Sciatic nerve (tissue), 2 donors: ENCODE data around the gene LRRC7. TPM values are rescaled to one million over a fixed set of nuclear protein-coding genes. Genes with fewer than 3 reads are reported as not detected.
"Not testable (repeated sequence)": the region's sequence is repeated elsewhere in the genome, so short reads cannot be mapped to it uniquely, and the experiment has no call there.

Experiments used
- ATAC-seq: fragments of 200-7000 bp; cut with Tn5 transposase; one replicate; pipeline ENCODE4 v1.9.1; 2020; ENCODE audit warnings: mild to moderate bottlenecking, moderate library complexity
- DNase-seq: peaks from one replicate; pipeline ENCODE4 v3.0.0-alpha.2; 2020; ENCODE audit warnings: low spot score
- intact Hi-C: fragments of 100-400 bp; cut with DNase I; formaldehyde crosslinking; loops from one replicate; pipeline ENCODE4 v1.14.2; 2022
- total RNA-seq: library from RNA; stranded (reverse); fragmentation: NEBNext Ultra II Directional; extraction: Animal tissue kit (Norgen Biotek cat#: 25700); gene quantifications from one replicate; pipeline ENCODE4 v1.2.1, GENCODE V29; 2021
- donor health status: DM: no; HTN: no; CAD: no.
- donor health status: DM: no; HTN: no; CAD: no.

Gene LRRC7
- total RNA-seq, 1 donor from 2014 or later = 42.4 TPM

DNA sequence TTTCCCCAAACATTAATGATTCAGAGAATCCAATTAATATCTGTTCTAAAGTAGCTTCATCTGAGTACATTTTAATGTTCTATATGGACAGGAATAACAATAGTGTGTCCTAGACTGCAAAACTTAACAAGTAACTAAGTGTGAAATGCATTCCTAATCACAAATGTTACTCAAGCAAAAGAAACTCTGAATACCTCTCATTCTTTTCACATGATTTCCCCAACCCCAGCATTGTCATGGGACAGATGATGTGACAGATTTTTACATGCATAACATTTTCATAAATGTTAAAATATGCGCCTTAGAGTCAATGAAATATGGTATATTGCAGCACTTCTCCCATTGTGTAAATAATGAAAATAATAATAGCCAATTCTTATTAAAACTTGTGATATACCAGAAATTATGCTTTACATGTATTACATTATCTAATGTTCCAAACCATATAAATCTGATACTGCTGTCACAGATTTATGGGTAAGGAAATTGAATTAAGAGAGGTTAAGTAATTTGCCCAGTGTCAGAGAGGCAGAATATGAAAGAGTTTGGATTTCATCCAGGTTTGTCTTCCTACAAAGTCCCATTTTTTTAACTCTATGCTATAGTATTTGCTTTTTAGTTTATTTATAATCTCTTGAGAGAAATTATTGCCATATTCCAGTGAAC, 269.4 kb downstream of the LRRC7 start:
- DNase-seq = no peak
- intact Hi-C loops = no loop called here
- no peak for ATAC-seq

DNA sequence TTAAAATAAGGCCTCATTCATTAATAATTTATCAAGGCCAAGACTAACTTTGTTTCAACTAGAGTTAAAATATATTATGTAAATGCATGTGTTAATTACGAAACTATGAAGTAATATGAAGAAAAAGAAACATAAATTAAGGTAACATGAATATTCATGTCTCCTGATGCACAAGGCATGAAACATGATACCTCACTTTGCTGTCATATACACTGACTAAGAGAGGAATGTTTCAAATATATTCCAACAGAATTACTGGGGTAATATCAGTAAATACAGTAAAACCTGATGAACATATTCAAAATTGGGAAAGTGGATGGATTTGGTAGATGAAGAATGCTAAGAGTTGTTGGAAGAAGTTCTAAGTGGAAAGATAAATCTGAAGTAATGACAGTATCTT, 274.6 kb downstream of the LRRC7 start:
- intact Hi-C loops = no loop called here
- ATAC-seq = no peak

DNA sequence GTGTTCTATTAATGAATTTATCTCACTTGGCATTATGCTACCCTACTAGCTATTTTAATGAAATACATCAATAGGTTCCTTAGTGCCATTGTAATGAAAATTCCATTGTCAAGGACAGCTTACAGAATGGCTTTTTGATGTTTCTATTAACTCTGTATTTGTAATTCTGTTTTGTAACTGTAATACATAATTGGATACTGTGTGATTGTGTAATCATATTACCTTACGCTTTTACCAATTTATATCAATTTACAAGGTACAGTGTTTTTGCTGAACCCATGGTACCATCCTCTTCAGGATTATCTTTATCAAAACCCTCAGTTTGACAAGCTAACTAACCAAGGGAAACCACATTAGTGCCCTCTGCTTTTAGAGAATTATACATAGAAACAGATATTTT, 277.9 kb downstream of the LRRC7 start:
- intact Hi-C loops = no loop called here
- DNase-seq (no peak), ATAC-seq (no peak)

More for the DNA sequence above, 274.6 kb downstream of the LRRC7 start:
- DNase-seq = no peak

DNA sequence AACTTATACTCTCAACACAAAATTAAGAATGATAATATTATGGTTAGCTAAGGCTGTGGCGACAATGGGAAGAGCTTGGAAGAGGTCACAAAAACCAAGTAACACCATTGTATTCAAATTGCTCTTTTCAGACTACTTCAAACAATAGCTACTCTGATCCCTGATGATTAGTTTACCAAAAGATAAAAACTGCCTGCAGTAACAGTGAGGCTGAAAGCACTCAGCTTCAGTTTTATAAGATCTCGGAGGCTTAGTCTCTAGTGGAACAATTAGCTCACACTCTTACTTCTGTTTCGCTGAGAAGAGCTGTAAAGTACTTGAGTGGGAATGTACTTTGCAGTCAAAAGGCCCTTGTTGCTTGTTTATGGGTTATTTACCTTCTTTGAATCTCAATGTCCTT, 278.5 kb downstream of the LRRC7 start:
- intact Hi-C loops = no loop called here
- ATAC-seq (no peak), DNase-seq (no peak)

DNA sequence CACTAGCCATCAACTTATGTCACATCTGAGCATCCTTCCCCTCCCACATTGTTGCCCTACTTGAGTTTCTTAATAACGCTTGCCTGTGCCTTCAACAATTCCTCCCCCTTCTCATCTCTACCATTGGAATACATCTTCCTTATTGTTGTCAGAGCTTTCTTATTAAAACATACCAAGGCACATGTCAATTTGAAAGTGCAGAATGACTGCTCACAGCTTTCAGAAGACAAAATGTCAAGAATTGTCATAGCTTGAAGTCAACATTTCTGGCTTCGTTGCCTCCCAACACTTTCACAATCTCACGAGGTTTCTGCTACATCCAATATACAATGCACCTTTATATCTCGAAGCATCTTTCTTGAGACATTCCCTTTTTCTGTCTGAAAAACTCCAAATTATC, 279.9 kb downstream of the LRRC7 start:
- DNase-seq (no peak), ATAC-seq (no peak)
- intact Hi-C loops = no loop called here

DNA sequence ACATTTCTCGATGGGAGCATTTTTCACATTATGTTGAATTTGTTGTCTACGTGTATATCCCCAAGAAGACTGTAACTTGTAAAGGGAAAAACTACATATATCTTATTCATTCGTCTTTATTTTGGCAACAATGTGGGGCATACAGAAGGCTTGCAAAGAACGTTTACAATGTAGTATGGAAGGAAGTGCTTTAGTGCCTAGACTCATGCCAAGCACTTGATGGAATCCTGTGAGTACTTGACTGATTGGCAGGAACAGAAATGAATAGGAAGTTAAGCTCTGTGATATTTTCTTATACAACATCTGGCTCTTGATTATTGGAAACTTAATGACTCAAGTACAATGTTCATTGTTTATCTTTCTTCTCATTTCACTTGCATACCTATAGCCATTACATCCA, 284.4 kb downstream of the LRRC7 start:
- no peak for DNase-seq
- no peak for ATAC-seq
- intact Hi-C loops = no loop called here

DNA sequence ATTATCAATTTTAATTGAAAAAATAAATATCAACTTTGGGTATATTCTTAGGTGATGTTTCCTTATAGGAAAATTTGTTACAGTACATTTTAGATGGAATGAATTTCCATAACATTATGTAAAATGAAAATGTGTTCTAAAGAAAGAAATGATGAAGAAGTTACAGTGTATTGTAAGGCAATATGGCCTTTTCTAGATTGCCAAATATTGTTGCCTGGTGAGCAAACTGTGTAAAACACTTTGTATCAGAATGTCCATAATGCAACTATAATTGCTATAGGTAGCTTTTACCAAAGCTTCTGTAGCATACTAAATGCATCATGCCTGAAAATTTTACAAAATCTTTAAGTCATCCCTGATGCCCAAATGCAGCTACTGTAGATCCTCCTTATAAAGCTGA, 285.0 kb downstream of the LRRC7 start:
- ATAC-seq = no peak
- no peak for DNase-seq
- intact Hi-C loops = no loop called here

DNA sequence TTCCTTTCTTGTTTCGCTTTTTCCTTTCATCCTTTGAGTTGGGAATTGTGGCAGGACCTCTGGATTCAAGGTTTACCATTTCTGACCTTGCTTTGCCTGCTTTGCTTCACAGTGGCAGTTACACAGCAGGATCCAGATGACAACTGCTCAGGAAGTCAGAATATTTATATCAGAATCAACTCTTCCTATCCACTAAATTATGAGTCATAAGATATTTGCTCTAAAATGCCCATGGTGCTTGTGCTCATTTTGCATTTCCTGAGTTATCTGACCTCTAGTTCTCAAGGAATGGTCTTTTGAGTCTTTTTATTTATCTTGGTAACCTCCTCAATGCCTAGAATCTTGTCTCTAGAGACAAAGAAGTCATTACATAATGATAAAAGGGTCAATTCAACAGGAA, 290.8 kb downstream of the LRRC7 start:
- ATAC-seq = no peak
- DNase-seq = no peak
- intact Hi-C loops = no loop called here

DNA sequence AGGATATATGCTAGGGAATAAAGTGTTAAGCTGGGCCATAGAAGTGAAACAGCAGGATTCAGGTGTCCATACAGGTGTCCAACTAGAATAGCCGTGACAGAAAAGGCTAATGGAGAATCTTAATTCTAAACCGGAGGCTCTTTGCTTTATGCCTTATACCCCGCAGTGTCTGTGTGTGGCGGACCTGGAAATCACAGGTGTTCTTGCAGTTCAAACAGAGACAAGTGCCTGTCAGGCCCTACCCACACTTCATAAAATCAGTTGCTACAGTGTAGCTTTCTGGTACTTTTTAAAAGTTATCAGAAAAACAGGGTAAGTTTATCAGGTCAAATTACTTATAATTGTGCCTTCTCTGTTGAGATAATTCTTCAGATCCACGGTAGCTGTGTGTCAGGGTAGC, 293.9 kb downstream of the LRRC7 start:
- no peak for ATAC-seq
- no peak for DNase-seq
- intact Hi-C loops = no loop called here

DNA sequence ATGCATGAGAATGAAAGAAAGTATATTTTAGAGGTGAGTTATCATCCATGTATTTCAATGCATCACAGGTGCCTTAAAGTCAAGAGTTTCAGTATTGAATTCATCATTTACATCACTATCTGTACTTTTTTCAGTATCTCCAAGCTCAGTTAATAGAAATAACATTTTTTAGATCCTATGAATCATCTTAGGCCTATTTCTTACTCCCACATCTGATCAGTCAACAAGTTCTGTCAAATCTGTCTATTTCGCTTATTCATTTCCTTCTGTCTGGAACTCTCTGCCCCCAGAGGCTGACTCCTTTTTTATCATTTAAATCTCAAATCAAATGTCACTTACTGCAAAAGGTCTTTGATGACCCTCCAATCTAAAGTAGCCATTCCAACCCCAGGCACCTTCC, 295.2 kb downstream of the LRRC7 start:
- ATAC-seq (no peak), DNase-seq (no peak)
- intact Hi-C loops = no loop called here

DNA sequence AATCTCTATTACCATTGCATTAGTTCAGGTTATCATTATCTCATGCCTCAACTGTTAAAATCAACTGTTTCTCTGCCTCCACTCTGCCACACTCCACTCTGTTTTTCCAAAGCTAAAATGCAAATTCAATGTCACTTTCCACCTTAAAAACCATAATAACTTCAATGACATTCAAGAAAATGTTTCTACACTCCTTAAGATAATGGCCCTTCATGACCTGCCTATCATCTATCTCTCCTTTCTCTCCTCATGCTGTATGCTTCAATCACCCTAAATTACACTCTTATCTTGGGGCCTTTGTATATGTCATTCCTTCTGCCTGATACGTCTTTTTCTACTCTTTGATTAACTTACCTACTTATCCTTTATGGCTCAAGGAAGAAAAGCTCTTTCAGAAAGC, 296.0 kb downstream of the LRRC7 start:
- no peak for ATAC-seq
- intact Hi-C loops = no loop called here
- no peak for DNase-seq

DNA sequence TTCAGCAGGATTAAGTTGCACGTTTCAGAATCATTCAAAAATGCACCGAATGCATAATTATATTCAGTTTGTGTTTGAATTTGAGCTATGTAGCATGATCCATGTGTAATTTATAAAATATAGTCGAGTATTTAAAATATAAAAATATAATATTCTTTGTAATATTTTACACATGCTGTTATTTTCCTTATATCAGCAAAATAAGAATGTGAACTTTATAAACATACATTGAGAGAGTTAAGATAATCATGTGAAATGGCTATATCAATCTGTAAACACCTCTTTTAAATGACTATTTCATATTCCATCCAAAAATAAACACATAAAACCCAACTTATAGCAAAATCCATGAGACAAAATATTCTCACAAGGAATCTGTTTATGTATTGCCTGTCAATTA, 303.7 kb downstream of the LRRC7 start:
- DNase-seq (no peak), ATAC-seq (no peak)
- intact Hi-C loops = no loop called here

DNA sequence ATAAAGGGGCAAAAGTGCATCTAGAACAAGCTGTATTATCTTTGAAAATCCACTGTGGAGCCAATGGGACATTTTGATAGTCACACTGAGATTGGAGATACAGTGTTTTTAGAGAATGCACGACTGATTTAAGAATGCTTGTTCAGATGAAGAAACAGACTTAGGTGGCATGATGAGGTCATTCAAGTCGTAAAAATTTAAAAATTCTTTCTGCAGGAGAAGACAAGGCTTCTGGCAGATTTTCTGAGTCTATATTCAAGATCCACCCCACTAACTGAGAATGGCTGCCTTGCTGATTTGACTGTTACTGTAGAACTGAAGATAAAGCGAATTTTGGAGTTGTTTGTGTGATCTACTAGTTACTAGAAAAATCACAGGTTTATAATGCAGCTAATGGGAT, 310.6 kb downstream of the LRRC7 start:
- ATAC-seq (no peak), DNase-seq (no peak)
- intact Hi-C loops = no loop called here

DNA sequence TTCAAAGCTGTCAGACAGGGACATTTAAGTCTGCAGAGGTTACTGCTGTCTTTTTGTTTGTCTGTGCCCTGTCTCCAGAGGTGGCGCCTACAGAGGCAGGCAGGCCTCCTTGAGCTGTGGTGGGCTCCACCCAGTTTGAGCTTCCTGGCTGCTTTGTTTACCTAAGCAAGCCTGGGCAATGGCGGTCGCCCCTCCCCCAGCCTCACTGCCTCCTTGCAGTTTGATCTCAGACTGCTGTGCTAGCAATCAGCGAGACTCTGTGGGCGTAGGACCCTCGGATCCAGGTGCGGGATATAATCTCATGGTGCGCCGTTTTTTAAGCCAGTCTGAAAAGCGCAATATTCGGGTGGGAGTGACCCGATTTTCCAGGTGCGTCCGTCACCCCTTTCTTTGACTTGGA, 320.3 kb downstream of the LRRC7 start:
- ATAC-seq, DNase-seq, intact Hi-C loops: not testable (repeated sequence)

DNA sequence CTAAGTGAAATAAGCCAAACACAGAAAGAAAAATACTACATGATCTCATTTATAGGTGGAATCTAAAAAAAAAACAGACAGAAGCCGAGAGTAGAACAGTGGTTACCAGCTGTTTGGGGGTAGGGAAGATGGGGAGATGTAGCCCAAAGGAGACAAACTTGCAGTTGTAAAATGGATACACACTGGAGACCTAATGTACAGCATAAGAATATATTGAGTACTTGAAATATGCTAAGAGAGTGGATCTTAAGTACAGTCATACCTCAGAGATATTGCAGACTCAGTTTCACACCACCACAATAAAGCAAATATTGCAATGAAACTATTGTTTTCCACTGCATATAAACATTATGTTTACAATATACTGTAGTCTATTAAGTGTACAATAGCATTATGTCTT, 320.9 kb downstream of the LRRC7 start:
- intact Hi-C loops = no loop called here
- ATAC-seq = no peak
- no peak for DNase-seq

DNA sequence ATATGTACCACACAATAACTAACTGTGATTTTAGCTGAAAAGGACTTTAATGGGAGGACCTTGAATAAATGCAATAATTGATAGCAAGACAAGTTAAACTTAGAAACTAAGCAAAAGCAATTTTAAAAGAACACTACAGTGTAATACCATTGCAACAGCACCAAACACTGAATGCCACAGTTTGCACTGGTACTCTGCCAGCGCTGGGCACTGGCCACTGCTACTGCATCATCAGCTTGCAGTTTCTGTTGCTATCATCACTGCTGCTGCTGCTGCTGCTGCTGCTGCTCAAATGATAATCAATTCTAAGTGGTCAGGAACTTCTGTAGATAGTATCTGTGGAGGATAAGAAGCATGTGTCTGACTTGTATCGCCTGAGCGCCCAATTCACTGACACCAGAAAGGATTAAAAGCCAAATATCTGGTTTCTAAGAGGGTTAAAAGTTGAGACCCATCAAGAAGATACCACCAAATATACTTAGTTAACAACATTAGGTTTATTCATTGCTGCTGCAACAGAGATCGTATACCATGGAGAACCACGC, 330.8 kb downstream of the LRRC7 start:
- intact Hi-C loops = no loop called here
- no peak for ATAC-seq
- no peak for DNase-seq

DNA sequence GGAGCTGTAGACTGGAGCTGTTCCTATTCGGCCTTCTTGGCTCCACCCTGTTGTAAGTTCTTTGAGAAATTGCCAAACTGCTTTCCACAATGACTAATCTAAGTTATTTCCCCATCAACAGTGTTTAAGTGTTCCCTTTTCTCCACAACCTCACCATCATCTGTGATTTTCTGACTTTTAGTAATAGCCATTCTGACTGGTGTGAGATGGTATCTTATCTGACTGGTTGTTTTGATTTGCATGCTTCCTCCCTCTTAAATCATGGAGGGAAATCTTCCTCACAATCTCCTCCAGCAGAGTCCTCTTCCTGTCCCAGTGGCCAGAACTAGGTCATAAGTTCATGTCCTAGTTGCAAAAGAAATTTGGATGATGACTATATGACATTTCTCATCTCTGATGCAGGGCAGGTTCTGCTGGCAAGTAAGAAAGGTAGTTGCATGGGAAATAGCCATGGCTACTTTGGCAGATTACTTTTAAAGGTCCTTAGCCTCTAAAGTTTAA, 343.6 kb downstream of the LRRC7 start:
- ATAC-seq (peak; percentile 72), DNase-seq (no peak)
- intact Hi-C loops = no loop called here

DNA sequence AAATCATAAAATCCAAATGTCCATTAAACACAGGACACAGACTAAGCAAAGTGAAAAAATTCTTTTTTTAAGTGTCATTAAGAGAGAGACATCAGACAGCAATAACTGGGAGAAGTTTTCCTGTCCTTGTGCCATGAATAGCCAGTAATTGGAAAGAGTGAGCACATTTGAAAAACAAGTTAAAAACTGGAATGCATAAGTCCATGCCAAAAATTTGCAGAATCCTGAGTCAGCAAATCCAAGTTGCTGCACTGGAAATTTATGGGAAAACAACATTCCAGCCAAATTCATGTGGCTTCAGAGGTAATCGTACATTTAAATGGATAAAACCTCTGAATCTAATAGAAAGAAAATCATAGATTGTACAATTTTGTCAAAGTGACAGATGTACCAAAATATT, 346.3 kb downstream of the LRRC7 start:
- peak; percentile 79 for ATAC-seq
- intact Hi-C loops = no loop called here
- DNase-seq = no peak

DNA sequence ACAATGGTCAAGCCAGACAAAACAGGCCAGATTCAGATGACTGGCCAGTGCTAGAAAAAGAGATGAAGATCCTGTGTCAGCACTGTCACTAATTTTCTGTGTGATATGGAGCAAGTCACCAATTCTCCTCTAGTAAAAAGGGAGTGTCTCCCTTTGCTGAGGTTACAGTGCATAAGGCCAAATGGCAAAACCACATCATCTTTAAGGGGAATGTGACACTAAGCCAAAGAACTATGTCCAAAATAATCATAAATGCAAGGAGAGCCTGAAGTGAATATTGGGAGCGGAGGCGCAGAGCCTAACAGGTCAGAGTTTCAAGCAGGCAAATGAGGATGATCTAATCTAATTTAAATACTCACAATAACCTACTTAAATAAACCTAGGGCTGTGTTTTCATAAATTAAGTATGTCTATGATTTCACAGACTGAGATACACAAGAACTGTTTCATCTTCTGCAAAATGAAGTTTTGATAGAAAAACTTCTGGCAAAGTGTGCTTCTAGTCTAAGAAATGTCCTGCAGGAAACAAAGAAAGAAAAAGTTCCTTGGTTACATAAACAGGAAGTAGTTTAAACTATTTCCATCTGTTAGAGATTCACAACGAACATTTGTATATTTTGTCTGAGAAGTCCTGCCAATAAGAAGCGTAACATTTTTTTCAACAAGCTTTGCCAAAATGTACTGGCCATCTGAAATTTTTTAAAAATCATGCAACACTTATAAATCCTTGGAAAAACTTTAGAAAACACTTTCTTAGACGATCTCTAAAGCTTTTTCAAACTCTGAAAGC, 347.4 kb downstream of the LRRC7 start:
- DNase-seq (no peak), ATAC-seq (peak; percentile 18)
- intact Hi-C loops = no loop called here

DNA sequence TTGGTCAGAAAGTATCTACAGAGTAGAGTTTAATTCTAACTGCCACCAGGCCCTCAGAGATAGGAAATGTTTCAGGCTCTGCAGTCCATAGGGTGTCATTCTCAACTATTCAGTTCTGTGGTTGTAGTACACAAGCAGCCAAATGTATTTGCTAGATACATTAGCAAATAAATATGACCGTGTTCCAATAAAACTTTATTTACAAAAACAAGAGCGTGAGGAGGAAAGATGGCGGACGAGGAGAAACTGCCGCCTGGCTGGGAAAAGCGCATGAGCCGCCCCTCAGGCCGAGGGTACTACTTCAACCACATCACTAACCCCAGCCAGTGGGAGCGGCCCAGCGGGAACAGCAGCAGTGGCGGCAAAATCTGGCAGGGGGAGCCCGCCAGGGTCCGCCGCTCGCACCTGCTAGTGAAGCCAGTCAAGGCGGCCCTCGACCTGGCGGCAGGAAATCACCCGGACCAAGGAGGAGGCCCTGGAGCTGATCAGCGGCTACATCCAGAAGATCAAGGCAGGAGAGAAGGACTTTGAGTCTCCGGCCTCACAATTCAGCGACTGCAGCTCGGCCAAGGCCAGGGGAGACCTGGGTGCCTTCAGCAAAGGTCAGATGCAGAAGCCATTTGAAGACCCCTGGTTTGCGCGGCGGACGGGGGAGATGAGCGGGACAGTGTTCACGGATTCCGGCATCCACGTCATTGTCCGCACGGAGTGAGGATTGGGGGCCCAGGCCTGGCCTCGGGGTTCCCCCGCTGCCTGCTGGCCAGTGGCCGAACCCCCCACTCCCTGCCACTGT, 351.6 kb downstream of the LRRC7 start:
- DNase-seq (peak; percentile 59), ATAC-seq (no peak)
- intact Hi-C loops = no loop called here
